ENCODE data around the gene CACNB2. TPM values are rescaled to one million over a fixed set of nuclear protein-coding genes. Genes with fewer than 3 reads are reported as not detected.

Gene CACNB2
- total RNA-seq, 1 donor from 2014 or later: 45.6 TPM

- ATAC-seq: peak; percentile 89
- DNase-seq (ENCODE audit: missing footprints): no peak
- intact Hi-C loops (cut with DNase I): loop anchor here (2.0 to 10.0 kb wide), 4 partner anchors 28 to 314 kb away; partner anchors contain the start of genes ARL5B and NSUN6
These were observed 200.3 kb downstream of the CACNB2 start for GRCh38 chr10:18340496-18341051.

- DNase-seq (ENCODE audit: missing footprints) (no peak), ATAC-seq (no peak)
- intact Hi-C loops (cut with DNase I): loop anchor here (2.0 to 10.0 kb wide), 4 partner anchors 28 to 314 kb away; partner anchors contain the start of genes ARL5B and NSUN6
These were observed 200.8 kb downstream of the CACNB2 start for GRCh38 chr10:18341055-18341454.

GRCh38 chr10:18343573-18343972 lies 203.3 kb downstream of the CACNB2 start:
- intact Hi-C loops (cut with DNase I): loop anchor here (5.0 to 10.0 kb wide), 3 partner anchors 69 to 311 kb away; partner anchors contain the start of genes ARL5B and NSUN6
- peak; percentile 38 for ATAC-seq
- no peak for DNase-seq (ENCODE audit: missing footprints)

GRCh38 chr10:18345308-18345707 lies 205.1 kb downstream of the CACNB2 start:
- intact Hi-C loops (cut with DNase I): loop anchor here (10.0 kb wide), 1 partner anchor 309 kb away; the partner anchor contains the start of genes ARL5B and NSUN6
- DNase-seq (ENCODE audit: missing footprints): no peak

DNA sequence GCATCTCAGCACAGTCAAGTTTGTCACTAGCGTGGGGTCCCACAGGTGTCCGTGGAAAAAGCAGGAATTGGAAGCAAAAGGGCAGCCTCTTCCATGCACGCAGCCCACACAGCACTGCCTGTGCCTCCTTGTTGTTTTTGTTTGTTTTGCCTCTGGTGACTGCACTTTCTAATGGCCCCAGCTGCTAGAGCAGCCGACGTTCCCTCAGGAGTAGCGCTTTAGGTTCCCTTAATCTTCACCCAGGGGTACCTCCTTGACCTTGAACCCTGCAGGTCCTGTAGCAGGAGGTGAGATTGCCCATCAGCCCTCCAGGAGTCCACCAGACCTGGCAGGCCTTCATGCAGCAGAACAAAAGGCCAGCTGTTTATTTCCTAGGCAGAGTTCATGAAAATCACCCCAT lies 210.1 kb downstream of the CACNB2 start:
- ATAC-seq (no peak), DNase-seq (ENCODE audit: missing footprints) (no peak)
- intact Hi-C loops (cut with DNase I): no loop called here

More at GRCh38 chr10:18345308-18345707, 205.1 kb downstream of the CACNB2 start:
- no peak for ATAC-seq

DNA sequence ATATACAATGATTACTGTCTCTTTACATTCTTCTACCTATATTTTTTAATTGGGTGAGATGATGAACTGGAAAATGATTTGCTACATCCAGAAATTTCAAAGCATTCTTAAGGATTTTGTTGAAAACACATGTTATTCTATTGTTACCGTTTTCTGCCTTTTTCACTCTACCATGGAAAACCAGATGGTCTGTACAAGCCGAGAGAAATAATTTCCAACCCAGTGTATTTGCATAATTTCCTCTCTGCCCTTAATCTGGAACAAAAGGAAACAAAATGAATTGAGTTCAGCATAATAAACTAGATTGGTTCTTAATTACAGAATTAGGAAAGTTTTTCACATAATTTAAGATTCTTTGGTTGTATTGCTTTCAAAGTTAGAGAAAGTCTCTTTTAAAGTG lies 211.2 kb downstream of the CACNB2 start:
- intact Hi-C loops (cut with DNase I): no loop called here
- DNase-seq (ENCODE audit: missing footprints): no peak
- ATAC-seq: no peak

- DNase-seq (ENCODE audit: missing footprints) (no peak), ATAC-seq (peak; percentile 63)
- intact Hi-C loops (cut with DNase I): no loop called here
These were observed 212.0 kb downstream of the CACNB2 start for GRCh38 chr10:18352175-18352574.

DNA sequence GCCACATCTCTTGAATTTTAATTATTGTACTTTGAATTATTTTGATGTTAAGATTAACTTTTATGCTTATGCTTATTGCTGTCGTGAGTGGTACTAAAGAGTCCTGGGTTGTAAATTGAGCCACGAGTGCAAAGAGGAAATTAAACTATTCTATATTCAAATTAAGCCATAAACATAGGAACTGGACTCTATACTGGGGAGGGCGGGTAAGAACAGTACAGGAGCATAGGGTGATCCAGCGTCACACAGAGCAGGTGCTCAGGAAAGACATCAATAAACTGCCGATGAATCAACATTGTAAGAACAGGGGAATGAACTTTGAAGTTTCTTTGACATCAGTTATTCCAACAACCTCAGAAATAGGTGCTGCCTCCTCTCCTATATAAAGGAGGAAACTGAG lies 219.6 kb downstream of the CACNB2 start:
- ATAC-seq (no peak), DNase-seq (ENCODE audit: missing footprints) (no peak)
- intact Hi-C loops (cut with DNase I): no loop called here

- intact Hi-C loops (cut with DNase I): no loop called here
- ATAC-seq (no peak), DNase-seq (ENCODE audit: missing footprints) (no peak)
These were observed 222.7 kb downstream of the CACNB2 start for GRCh38 chr10:18362892-18363291.

DNA sequence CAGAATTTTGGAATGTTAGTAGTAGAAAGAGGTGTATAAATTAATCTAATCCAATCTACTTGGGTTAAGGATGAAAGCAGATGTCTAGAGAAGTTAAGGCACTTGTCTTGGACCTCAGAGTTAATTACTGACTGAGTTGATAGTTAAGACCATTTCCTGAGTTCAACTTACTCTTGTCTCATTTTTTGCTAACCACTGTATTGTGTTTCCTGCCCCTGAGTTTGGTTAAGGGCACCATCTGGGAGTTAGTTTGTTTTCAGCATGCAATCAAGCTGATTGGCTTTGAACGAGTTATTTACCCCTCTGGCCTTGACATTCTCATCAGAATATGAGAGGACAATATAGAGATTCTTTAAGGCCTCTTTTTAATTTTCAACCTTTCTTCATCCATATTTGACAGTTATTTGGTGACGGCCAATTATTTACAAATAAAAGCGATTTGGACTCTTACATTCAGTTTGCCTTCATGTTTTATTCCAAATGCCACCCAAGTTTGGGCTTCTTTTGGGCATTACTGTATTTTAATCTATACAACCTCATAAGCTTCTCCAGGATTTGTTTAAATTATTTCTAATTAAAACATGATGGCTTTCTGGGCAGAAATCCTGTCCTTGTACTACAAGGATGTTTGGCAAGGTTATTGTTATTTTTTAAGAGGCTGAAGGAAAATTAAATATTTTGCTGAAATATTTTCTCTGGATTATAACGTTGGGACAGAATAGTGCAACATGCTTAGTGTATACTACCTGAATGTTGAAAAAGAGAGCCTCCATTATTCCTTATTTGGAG lies 225.0 kb downstream of the CACNB2 start:
- intact Hi-C loops (cut with DNase I): no loop called here
- ATAC-seq (no peak), DNase-seq (ENCODE audit: missing footprints) (no peak)

- ATAC-seq (no peak), DNase-seq (ENCODE audit: missing footprints) (no peak)
- intact Hi-C loops (cut with DNase I): no loop called here
These were observed 227.6 kb downstream of the CACNB2 start for GRCh38 chr10:18367840-18368239.

GRCh38 chr10:18368273-18368672 lies 228.0 kb downstream of the CACNB2 start:
- DNase-seq (ENCODE audit: missing footprints): no peak
- intact Hi-C loops (cut with DNase I): no loop called here
- ATAC-seq: no peak

- DNase-seq (ENCODE audit: missing footprints): no peak
- no peak for ATAC-seq
- intact Hi-C loops (cut with DNase I): no loop called here
These were observed 228.5 kb downstream of the CACNB2 start for GRCh38 chr10:18368682-18369081.

DNA sequence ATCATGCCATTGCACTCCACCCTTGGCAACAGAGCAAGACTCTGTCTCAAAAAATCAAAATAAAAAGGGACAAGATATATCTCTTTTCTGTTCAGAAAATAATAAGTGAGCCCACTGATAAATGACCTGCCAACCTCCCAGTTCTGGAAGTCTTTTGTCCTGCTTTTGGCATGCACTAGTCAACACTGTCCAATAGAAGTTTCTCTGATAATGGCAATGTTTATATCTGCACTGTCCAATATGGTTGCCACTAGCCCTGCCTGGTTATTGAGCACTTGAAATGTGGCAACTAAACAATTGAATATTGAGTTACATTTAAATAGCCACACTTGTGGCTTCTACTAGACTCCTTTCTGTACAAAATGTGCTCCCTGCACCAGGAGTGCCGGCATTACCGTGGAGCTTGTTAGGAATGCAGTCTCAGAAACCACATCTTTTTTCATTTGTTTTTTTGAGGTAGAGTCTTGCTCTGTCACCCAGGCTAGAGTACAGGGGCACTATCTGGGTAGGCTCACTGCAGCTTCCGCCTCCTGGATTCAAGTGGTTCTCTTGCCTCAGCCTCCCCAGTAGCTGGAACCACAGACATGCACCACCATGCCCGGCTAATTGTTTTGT lies 229.7 kb downstream of the CACNB2 start:
- ATAC-seq: no peak

DNA sequence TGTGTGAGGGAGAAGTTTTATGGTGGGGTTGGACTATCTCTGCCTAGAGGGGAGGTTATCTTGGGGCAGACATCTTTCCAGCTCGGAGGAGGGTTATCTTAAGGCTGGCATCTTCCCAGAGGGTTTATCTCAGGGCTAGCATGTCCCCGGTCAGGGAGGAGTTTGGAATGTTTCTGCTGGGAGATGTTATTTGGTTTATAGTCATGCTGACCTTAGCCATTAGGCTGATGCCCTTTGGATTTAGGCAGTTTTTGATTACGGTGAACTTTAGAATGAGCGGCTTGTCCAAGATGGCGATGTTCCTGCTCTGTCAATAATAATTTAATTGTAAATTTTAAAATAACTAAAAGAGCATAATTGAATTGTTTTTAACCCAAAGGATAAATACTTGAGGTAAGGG lies 236.4 kb downstream of the CACNB2 start:
- ATAC-seq (no peak), DNase-seq (ENCODE audit: missing footprints) (no peak)
- intact Hi-C loops (cut with DNase I): no loop called here

More for the DNA sequence above, 229.7 kb downstream of the CACNB2 start:
- no peak for DNase-seq (ENCODE audit: missing footprints)
- intact Hi-C loops (cut with DNase I): no loop called here

DNA sequence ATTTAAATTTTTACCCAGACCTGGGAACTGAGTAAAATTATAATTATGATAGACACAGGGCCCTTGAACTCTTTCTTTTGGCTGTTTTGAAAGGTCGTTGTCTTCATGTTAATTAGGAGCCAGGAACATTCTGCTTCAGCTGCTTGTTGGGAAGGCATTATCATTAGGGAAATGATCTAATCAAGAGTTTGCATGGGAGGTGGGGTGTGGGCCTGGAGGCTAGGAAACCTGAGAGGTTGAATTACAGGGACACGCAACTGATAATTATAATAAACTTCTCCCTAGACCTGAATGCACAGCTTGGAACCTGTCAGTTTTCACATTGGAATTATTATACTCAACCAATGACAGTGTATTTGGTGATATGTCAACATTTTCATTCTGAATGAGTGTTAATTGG lies 237.7 kb downstream of the CACNB2 start:
- intact Hi-C loops (cut with DNase I): no loop called here
- no peak for ATAC-seq

DNA sequence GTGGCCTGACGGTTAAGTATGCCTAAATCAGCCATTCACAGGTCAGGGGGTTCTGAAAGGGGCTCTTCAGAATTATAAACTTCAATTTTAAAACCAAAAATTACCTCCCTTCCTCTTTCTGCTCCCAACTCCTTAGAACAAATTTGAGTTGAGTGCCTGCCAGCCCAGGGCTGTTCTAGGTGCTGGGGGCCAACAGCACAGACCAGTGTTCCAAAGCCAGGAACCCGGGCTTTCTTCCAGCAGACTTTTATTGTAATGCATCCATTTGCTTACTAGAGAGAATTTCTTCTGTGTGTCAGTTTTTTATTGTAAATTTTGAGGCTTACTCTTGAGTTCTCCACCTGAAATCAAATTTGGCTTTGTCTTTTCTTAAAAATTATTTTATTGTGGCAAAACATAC lies 238.5 kb downstream of the CACNB2 start:
- DNase-seq (ENCODE audit: missing footprints) (no peak), ATAC-seq (peak; percentile 56)
- intact Hi-C loops (cut with DNase I): no loop called here

More for the DNA sequence above, 237.7 kb downstream of the CACNB2 start:
- no peak for DNase-seq (ENCODE audit: missing footprints)

GRCh38 chr10:18381679-18382078 lies 241.5 kb downstream of the CACNB2 start:
- intact Hi-C loops (cut with DNase I): no loop called here
- no peak for DNase-seq (ENCODE audit: missing footprints)
- ATAC-seq: no peak

GRCh38 chr10:18397906-18398305 lies 257.7 kb downstream of the CACNB2 start:
- ATAC-seq (no peak), DNase-seq (ENCODE audit: missing footprints) (no peak)

DNA sequence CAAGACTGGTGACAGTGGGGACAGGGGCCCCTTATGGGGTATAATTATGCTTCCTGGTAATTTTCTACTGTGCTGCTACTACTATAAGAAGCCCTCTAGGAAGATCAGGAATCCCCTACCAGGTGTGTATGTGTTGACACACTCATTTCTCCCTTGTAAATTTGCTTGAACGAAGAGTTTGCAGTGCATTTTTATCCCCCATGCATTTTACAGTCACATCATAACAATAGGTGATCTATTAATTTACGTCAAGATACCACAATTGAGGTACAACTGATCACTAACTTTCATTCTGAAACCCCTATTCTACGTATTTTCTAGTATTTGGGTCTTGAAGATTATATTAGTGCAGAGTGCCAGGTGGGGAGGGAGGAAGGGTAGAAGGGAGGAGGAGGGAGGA lies 258.9 kb downstream of the CACNB2 start:
- intact Hi-C loops (cut with DNase I): no loop called here
- ATAC-seq (no peak), DNase-seq (ENCODE audit: missing footprints) (no peak)

More at GRCh38 chr10:18397906-18398305, 257.7 kb downstream of the CACNB2 start:
- intact Hi-C loops (cut with DNase I): no loop called here
